ENCODE results near the gene NELL1. TPM values are rescaled to one million over a fixed set of nuclear protein-coding genes. Genes with fewer than 3 reads are reported as not detected.

The NELL1 gene
- total RNA-seq, 4 donors from 2014 or later = 0.27 TPM; not detected in 3

DNA sequence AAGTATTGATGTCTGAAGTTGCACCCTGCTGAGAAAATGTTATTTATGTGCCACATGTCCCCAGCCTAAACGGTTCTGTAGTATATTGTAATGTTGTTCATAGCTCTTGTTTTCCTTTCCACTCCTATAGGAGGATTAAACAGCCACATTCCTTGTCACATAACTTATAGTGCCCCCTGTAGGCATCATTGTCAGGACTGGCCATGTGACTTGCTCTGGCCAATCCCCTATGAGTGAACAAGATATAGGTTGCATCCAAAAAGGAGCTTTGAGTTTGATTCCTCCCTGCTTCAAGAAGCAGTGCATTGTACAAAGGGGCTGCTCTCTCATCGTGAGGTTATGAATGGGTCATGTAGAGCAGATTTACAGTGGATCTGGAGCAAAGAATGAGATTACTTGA lies 805.9 kb downstream of the NELL1 start:
- DNase-seq = no peak
- WGBS, 2 donors (ENCODE audit: low coverage in 1 of 2) = 22 to 65% methylated on average over 1 to 2 of the region's 2 CpGs
- no peaks in the 10 kb centered on the region for H3K4me1 ChIP-seq
- no peak for TF ChIP-seq POLR2A (IDR thresholded peaks at IDR 0.05)
- TF ChIP-seq EP300 (IDR thresholded peaks at IDR 0.05; ENCODE audit: low read depth) = no peak
- TF ChIP-seq, protein P1, sequence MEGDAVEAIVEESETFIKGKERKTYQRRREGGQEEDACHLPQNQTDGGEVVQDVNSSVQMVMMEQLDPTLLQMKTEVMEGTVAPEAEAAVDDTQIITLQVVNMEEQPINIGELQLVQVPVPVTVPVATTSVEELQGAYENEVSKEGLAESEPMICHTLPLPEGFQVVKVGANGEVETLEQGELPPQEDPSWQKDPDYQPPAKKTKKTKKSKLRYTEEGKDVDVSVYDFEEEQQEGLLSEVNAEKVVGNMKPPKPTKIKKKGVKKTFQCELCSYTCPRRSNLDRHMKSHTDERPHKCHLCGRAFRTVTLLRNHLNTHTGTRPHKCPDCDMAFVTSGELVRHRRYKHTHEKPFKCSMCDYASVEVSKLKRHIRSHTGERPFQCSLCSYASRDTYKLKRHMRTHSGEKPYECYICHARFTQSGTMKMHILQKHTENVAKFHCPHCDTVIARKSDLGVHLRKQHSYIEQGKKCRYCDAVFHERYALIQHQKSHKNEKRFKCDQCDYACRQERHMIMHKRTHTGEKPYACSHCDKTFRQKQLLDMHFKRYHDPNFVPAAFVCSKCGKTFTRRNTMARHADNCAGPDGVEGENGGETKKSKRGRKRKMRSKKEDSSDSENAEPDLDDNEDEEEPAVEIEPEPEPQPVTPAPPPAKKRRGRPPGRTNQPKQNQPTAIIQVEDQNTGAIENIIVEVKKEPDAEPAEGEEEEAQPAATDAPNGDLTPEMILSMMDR (IDR thresholded peaks at IDR 0.05) = no peak
- no peak for TF ChIP-seq POLR2AphosphoS5 (IDR thresholded peaks at IDR 0.05)
- no peak overlapping the region for H3K27ac ChIP-seq
- no peaks in the 10 kb centered on the region for H3K9me3 ChIP-seq
- H3K4me3 ChIP-seq = no peak overlapping the region
- no peaks in the 10 kb centered on the region for H3K36me3 ChIP-seq
- in situ Hi-C loops (cut with MboI; ENCODE audit: low pct_ligation_motif_present in 1 of 4, low pct_unique_long_range_greater_than_20kb in 1 of 4, low sequenced_read_pairs in 3 of 4) = no loop called here
- no peaks in the 10 kb centered on the region for H3K27me3 ChIP-seq
- intact Hi-C loops (cut with DNase I; ENCODE audit: low total_unique reads) = no loop called here

DNA sequence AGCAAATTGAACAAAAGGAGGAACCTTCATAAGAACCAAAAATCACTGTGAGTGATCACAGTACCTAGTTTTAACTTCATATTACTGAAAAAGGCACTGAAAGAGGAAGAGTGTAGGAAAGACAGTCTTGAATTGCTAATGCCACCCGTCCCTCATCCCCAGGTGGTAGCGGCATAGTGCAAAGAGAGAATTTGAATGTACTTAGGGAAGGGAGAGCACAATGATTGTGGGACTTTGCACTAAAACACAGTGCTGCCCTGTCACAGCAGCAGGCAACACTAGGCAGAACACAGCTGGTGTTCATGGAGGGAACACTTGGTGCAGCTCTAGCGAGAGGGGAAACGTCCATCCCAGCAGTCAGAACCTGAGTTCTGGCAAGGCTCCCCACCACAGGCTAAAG lies 807.2 kb downstream of the NELL1 start:
- no peak for DNase-seq
- no peaks in the 10 kb centered on the region for H3K4me1 ChIP-seq
- no peaks in the 10 kb centered on the region for H3K27me3 ChIP-seq
- intact Hi-C loops (cut with DNase I; ENCODE audit: low total_unique reads) = no loop called here
- H3K4me3 ChIP-seq = no peak overlapping the region
- TF ChIP-seq, protein P1 (IDR thresholded peaks at IDR 0.05) = no peak
- TF ChIP-seq POLR2A (IDR thresholded peaks at IDR 0.05) = no peak
- TF ChIP-seq EP300 (IDR thresholded peaks at IDR 0.05; ENCODE audit: low read depth) = no peak
- no peak for TF ChIP-seq POLR2AphosphoS5 (IDR thresholded peaks at IDR 0.05)
- 73 to 93% methylated on average over 4 of the region's 4 CpGs for WGBS, 2 donors (ENCODE audit: low coverage in 1 of 2)
- no peaks in the 10 kb centered on the region for H3K36me3 ChIP-seq
- H3K9me3 ChIP-seq = no peaks in the 10 kb centered on the region
- no peak overlapping the region for H3K27ac ChIP-seq
- in situ Hi-C loops (cut with MboI; ENCODE audit: low pct_ligation_motif_present in 1 of 4, low pct_unique_long_range_greater_than_20kb in 1 of 4, low sequenced_read_pairs in 3 of 4) = no loop called here

DNA sequence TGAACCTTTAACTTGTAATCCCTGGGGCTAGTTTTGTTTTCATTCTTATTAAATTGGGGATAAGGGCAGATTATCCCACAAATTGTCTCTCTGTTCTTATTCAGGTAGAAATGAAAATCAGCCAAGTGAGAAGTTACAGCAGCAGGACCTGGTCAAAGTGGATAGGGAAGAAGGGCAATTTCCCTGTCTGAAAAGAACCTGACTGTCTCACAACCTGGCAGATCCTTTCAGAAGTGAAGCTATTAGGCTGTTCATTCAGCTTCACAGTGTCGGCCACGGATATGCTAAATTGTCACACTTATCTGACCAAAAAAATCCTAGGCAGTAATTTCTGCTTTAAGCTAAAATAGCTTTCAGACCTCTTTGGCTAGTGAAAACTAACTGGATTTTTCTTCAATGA lies 810.9 kb downstream of the NELL1 start:
- Histone ChIP-seq H3K4me3 (no peak overlapping the region), H3K9me3 (no peaks in the 10 kb centered on the region), H3K27me3 (no peaks in the 10 kb centered on the region), H3K4me1 (no peaks in the 10 kb centered on the region), H3K27ac (no peak overlapping the region), H3K36me3 (no peaks in the 10 kb centered on the region)
- DNase-seq = no peak
- intact Hi-C loops (cut with DNase I; ENCODE audit: low total_unique reads) (no loop called here), in situ Hi-C loops (cut with MboI; ENCODE audit: low pct_ligation_motif_present in 1 of 4, low pct_unique_long_range_greater_than_20kb in 1 of 4, low sequenced_read_pairs in 3 of 4) (no loop called here)
- 69% methylated on average over 2 of the region's 2 CpGs; no CpG with 5 or more reads in 1 of the 2 donors for WGBS, 2 donors (ENCODE audit: low coverage in 1 of 2)
- TF ChIP-seq, protein P1 (IDR thresholded peaks at IDR 0.05) = no peak
- TF ChIP-seq POLR2A (IDR thresholded peaks at IDR 0.05) = no peak
- TF ChIP-seq EP300 (IDR thresholded peaks at IDR 0.05; ENCODE audit: low read depth) = no peak

DNA sequence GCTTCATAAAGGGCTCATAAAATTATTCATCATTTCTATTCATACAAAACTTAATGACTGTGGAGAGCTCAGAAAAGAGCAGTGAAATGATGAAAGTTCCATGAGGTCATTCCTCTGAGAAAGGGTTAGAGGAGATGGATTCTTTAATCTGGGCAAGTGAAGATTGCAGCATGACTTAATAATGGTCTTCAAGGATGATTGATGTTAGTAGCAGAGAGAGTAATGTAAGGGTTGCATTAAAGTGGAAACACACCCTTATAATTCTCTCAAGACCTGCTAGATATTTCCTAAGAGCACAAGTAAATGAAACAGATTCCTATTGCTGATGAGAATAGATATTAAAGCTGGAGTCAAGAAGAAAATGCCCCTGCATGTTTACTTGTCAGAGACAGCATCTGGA lies 811.9 kb downstream of the NELL1 start:
- in situ Hi-C loops (cut with MboI; ENCODE audit: low pct_ligation_motif_present in 1 of 4, low pct_unique_long_range_greater_than_20kb in 1 of 4, low sequenced_read_pairs in 3 of 4) (no loop called here), intact Hi-C loops (cut with DNase I; ENCODE audit: low total_unique reads) (no loop called here)
- Histone ChIP-seq H3K27ac (no peak overlapping the region), H3K4me1 (no peaks in the 10 kb centered on the region), H3K9me3 (no peaks in the 10 kb centered on the region), H3K4me3 (no peak overlapping the region), H3K36me3 (no peaks in the 10 kb centered on the region), H3K27me3 (no peaks in the 10 kb centered on the region)
- TF ChIP-seq POLR2A (IDR thresholded peaks at IDR 0.05) (no peak), EP300 (IDR thresholded peaks at IDR 0.05; ENCODE audit: low read depth) (no peak)
- no peak for DNase-seq

DNA sequence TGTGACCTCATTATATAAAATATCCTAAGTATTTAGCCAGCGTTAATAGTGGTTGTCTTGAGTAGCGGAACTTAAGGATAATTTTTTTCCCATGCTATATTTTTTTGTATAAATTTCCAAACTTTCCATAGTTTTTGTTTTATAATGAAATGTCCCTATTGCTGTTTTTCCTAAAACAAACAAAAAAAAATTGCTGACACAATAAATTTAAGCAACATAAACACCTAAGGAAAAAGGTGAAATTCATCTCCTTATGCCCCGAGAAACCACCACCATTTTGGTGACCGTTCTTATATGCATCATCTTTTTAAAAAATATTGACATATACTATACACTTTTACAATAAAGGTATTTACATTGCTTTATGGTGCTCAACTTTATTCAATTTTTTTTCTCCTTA lies 814.7 kb downstream of the NELL1 start:
- in situ Hi-C loops (cut with MboI; ENCODE audit: low pct_ligation_motif_present in 1 of 4, low pct_unique_long_range_greater_than_20kb in 1 of 4, low sequenced_read_pairs in 3 of 4) = no loop called here
- DNase-seq = no peak
- no peak overlapping the region for H3K27ac ChIP-seq
- H3K27me3 ChIP-seq = no peaks in the 10 kb centered on the region
- 90 to 95% methylated on average over 4 of the region's 4 CpGs for WGBS, 2 donors (ENCODE audit: low coverage in 1 of 2)
- TF ChIP-seq, protein P1 (IDR thresholded peaks at IDR 0.05) = no peak
- TF ChIP-seq EP300 (IDR thresholded peaks at IDR 0.05; ENCODE audit: low read depth) = no peak
- TF ChIP-seq POLR2A (IDR thresholded peaks at IDR 0.05) = no peak
- intact Hi-C loops (cut with DNase I; ENCODE audit: low total_unique reads) = no loop called here
- no peaks in the 10 kb centered on the region for H3K9me3 ChIP-seq
- H3K4me3 ChIP-seq = no peak overlapping the region
- H3K36me3 ChIP-seq = no peaks in the 10 kb centered on the region
- no peaks in the 10 kb centered on the region for H3K4me1 ChIP-seq

All from transverse colon (tissue), 4 donors.